Endothelial cell of umbilical vein (primary cell): Measurements from ENCODE around the gene CARMIL1. TPM values are rescaled to one million over a fixed set of nuclear protein-coding genes. Genes with fewer than 3 reads are reported as not detected.

ENCODE experiments used
- BruUV-seq: library from RNA; stranded (reverse); fragments of 400-500 nt; replicated peaks from 2 replicates; lab custom pipeline; 2021; lab: Mats Ljungman, UMichigan
- CTCF ChIA-PET: fragments of 300-600, 350-600 bp; sonication (Branson Sonifier 250); formaldehyde crosslinking; loops from one replicate; lab custom pipeline; 2021; ENCODE audit warnings: antibody characterized with exemption, inconsistent platforms; lab: Charles Lee
- POLR2A ChIA-PET: fragments of 300-600, 350-600 bp; sonication (Branson Sonifier 250); formaldehyde crosslinking; loops from one replicate; lab custom pipeline; 2021; ENCODE audit warnings: antibody characterized with exemption, inconsistent platforms; lab: Charles Lee
- DNase-seq: peaks from one replicate; pipeline ENCODE4 v3.0.0-alpha.2; 2011; ENCODE audit warnings: low read depth, low spot score
- FAIRE-seq: peaks from 2 replicates; lab custom pipeline; 2011; peaks lifted over from hg19 to GRCh38; lab: Jason Lieb, UNC
- H2AFZ ChIP-seq: 2 replicates; pipeline ENCODE4 v1.6.0; 2012; ENCODE audit warnings: low read depth, low read length, control low read depth, inconsistent platforms
- H3K27ac ChIP-seq: 2 replicates; pipeline ENCODE4 v1.5.1; 2011; ENCODE audit warnings: low read depth, mild to moderate bottlenecking, control low read depth, low read length, moderate library complexity; ENCODE audit not compliant: insufficient read depth
- H3K27me3 ChIP-seq, 2 experiments: 2 replicates each; pipeline versions ENCODE4 v1.6.0 to v1.6.1; 2011; ENCODE audit warnings: low read length in 2 of 2, mixed read lengths in 1 of 2; ENCODE audit not compliant: control insufficient read depth in 2 of 2, insufficient read depth in 2 of 2
- H3K36me3 ChIP-seq, 2 experiments: 2 replicates in 1 of 2; 3 replicates in 1 of 2; pipeline ENCODE4 v1.5.1; 2011; ENCODE audit warnings: low read length in 2 of 2, mild to moderate bottlenecking in 1 of 2, moderate library complexity in 1 of 2; ENCODE audit not compliant: control insufficient read depth in 2 of 2, insufficient read depth in 2 of 2; ENCODE audit errors: extremely low read depth in 1 of 2
- H3K4me1 ChIP-seq: 3 replicates; pipeline ENCODE4 v1.5.1; 2011; ENCODE audit warnings: mild to moderate bottlenecking, low read length; ENCODE audit not compliant: control insufficient read depth, insufficient read depth; ENCODE audit errors: extremely low read depth
- H3K4me2 ChIP-seq: 2 replicates; pipeline ENCODE4 v1.6.1; 2011; ENCODE audit warnings: low read length, control low read depth, mixed read lengths; ENCODE audit not compliant: insufficient read depth
- H3K4me3 ChIP-seq, 3 experiments: fragments of 200-600 bp in 1 of 3; sonication (generic), shearing (Covaris generic) in 1 of 3; replicated peaks in 1 of 3; 2 replicates each; pipeline ENCODE4 v1.5.1; 2011 to 2016; ENCODE audit warnings: control low read depth in 3 of 3, low read length in 3 of 3, mild to moderate bottlenecking in 2 of 3, inconsistent platforms in 1 of 3, low read depth in 1 of 3, moderate library complexity in 1 of 3; ENCODE audit not compliant: insufficient read depth in 1 of 3
- H3K79me2 ChIP-seq: 2 replicates; pipeline ENCODE4 v1.6.0; 2012; ENCODE audit warnings: low read length, inconsistent platforms; ENCODE audit not compliant: control insufficient read depth, insufficient read depth
- H3K9ac ChIP-seq: replicated peaks from 2 replicates; pipeline ENCODE3; 2011; ENCODE audit warnings: low read length, control low read depth; ENCODE audit not compliant: insufficient read depth; ENCODE audit errors: extremely low read depth
- H3K9me1 ChIP-seq: replicated peaks from 3 replicates; pipeline ENCODE4 v1.6.0; 2011; ENCODE audit warnings: mild to moderate bottlenecking, low read length; ENCODE audit not compliant: control insufficient read depth, insufficient read depth; ENCODE audit errors: extremely low read depth
- H3K9me3 ChIP-seq: replicated peaks from 2 replicates; pipeline ENCODE4 v1.5.1; 2012; ENCODE audit warnings: low read length, inconsistent platforms; ENCODE audit not compliant: control insufficient read depth, insufficient read depth
- H4K20me1 ChIP-seq: replicated peaks from 2 replicates; pipeline ENCODE3; 2011; ENCODE audit warnings: mild to moderate bottlenecking, low read length; ENCODE audit not compliant: control insufficient read depth, insufficient read depth; ENCODE audit errors: extremely low read depth
- CTCF ChIP-seq, 2 donors: IDR thresholded peaks; 1 replicate in 1 of 2; 2 replicates in 1 of 2; pipeline ENCODE4 v1.5.1; 2011; ENCODE audit warnings: low read length in 2 of 2, mild to moderate bottlenecking in 2 of 2, moderate library complexity in 2 of 2, control low read depth in 1 of 2, inconsistent platforms in 1 of 2, low read depth in 1 of 2; ENCODE audit not compliant: insufficient read depth in 1 of 2; ENCODE audit errors: extremely low read depth in 1 of 2
- EZH2 ChIP-seq: IDR thresholded peaks from 2 replicates; pipeline ENCODE4 v1.6.1; 2012; ENCODE audit warnings: borderline replicate concordance, low read depth, mild to moderate bottlenecking, moderate library complexity, low read length, inconsistent platforms; ENCODE audit not compliant: severe bottlenecking
- FOS ChIP-seq: IDR thresholded peaks from 2 replicates; pipeline ENCODE4 v1.6.1; 2011; ENCODE audit warnings: mild to moderate bottlenecking, low read length, moderate library complexity, borderline replicate concordance; ENCODE audit not compliant: insufficient read depth
- GATA2 ChIP-seq: IDR thresholded peaks from 2 replicates; pipeline ENCODE4 v1.7.0; 2011; ENCODE audit warnings: low read depth, mild to moderate bottlenecking, moderate library complexity, mixed read lengths, low read length; ENCODE audit not compliant: insufficient read length, insufficient read depth
- JUN ChIP-seq: IDR thresholded peaks from 2 replicates; pipeline ENCODE4 v1.6.1; 2011; ENCODE audit warnings: borderline replicate concordance, low read depth; ENCODE audit not compliant: insufficient read length, insufficient read depth
- MAX ChIP-seq: IDR thresholded peaks from 2 replicates; pipeline ENCODE4 v1.6.1; 2011; ENCODE audit not compliant: insufficient read depth, insufficient read length
- MYC ChIP-seq: IDR thresholded peaks from one replicate; pipeline ENCODE4 v1.6.1; 2011; ENCODE audit warnings: mild to moderate bottlenecking, low read depth, low read length
- POLR2A ChIP-seq: IDR thresholded peaks from 2 replicates; pipeline ENCODE4 v1.6.1; 2012; ENCODE audit warnings: low read depth, mild to moderate bottlenecking, control low read depth, low read length
- POLR2AphosphoS5 ChIP-seq: IDR thresholded peaks from 2 replicates; pipeline ENCODE4 v1.6.1; 2012; ENCODE audit warnings: low read depth, mild to moderate bottlenecking, control low read depth, low read length, moderate library complexity; ENCODE audit not compliant: insufficient read depth
- dilution Hi-C: fragments of 300-500 bp; cut with MboI; formaldehyde crosslinking; loops from one replicate; pipeline ENCODE4 v1.15.0; 2019; ENCODE audit warnings: low sequenced_read_pairs; ENCODE audit not compliant: extremely low pct_ligation_motif_present
- intact Hi-C: fragments of 100-400 bp; cut with micrococcal nuclease; formaldehyde crosslinking; loops from one replicate; pipeline ENCODE4 v1.10.0; 2022
- polyA plus RNA-seq, 4 experiments: library from polyadenylated mRNA; depleted of rRNA in 3 of 4; stranded (reverse) in 3 of 4; unstranded in 1 of 4; fragments of >200 nt; gene quantifications; 2 replicates each; pipeline versions ENCODE4 v1.2.1 to v1.2.3, GENCODE V29; 2011 to 2012; ENCODE audit warnings: missing spikeins in 1 of 4
- total RNA-seq: library from RNA; stranded (reverse); gene quantifications from 2 replicates; pipeline ENCODE4 v1.2.3, GENCODE V29; 2021

Gene CARMIL1
- total and polyA plus RNA-seq, 2 donors (not counting 3 experiments of a cell fraction or from before 2014, with no cell fraction given): 1.3 to 8.7 TPM

GRCh38 chr6:25456249-25457040, 177.3 kb downstream of the CARMIL1 start:
- no peak overlapping the region for H3K27ac ChIP-seq
- DNase-seq: no peak
- intact Hi-C loops (no loop called here), dilution Hi-C loops (no loop called here)
- ChIA-PET CTCF (interaction anchor here (0.9 to 1.2 kb wide), 4 partner anchors 8 to 34 kb away, joined by 3 to 4 read pairs (median 4); no protein-coding TSS in a partner anchor), POLR2A (no interaction called here)
- no peak overlapping the region for H2AFZ ChIP-seq
- H3K27me3 ChIP-seq: no peaks in the 10 kb centered on the region
- no peak overlapping the region for H3K4me3 ChIP-seq
- H3K36me3 ChIP-seq: no peaks in the 10 kb centered on the region
- FAIRE-seq: no peak
- H3K9ac ChIP-seq: no peak overlapping the region
- no peaks in the 10 kb centered on the region for H3K4me1 ChIP-seq
- no peaks in the 10 kb centered on the region for H3K9me1 ChIP-seq
- H3K79me2 ChIP-seq: no peaks in the 10 kb centered on the region
- no peaks in the 10 kb centered on the region for H3K9me3 ChIP-seq
- TF ChIP-seq POLR2A: no peak
- no peak for TF ChIP-seq FOS
- no peak for TF ChIP-seq JUN
- TF ChIP-seq MAX: no peak
- TF ChIP-seq GATA2: no peak
- no peak for TF ChIP-seq CTCF (IDR thresholded peaks at IDR 0.05; ENCODE audit: extremely low read depth in 1 of 2, insufficient read depth in 1 of 2, low read depth in 1 of 2, low read length in 2 of 2)
- TF ChIP-seq POLR2AphosphoS5: no peak
- TF ChIP-seq MYC: no peak
- no peak for TF ChIP-seq EZH2
- H3K4me2 ChIP-seq: no peak overlapping the region
- no TSS peak for BruUV-seq
- no peaks in the 10 kb centered on the region for H4K20me1 ChIP-seq
